GM12891 (cell line): ENCODE measurements around the gene FNDC3B.

Source experiments
- POLR2A ChIP-seq: IDR thresholded peaks from 2 replicates; pipeline ENCODE4 v1.6.1; 2011; ENCODE audit warnings: low read depth, low read length, control low read depth
- POLR2AphosphoS5 ChIP-seq: IDR thresholded peaks from 2 replicates; pipeline ENCODE4 v1.6.1; 2011; ENCODE audit warnings: low read depth, low read length, control low read depth
- SPI1 ChIP-seq: IDR thresholded peaks from 2 replicates; pipeline ENCODE4 v1.6.1; 2011; ENCODE audit warnings: low read depth, low read length, control low read depth
- TAF1 ChIP-seq: IDR thresholded peaks from 2 replicates; pipeline ENCODE4 v1.6.1; 2011; ENCODE audit warnings: low read depth, low read length, control low read depth

DNA sequence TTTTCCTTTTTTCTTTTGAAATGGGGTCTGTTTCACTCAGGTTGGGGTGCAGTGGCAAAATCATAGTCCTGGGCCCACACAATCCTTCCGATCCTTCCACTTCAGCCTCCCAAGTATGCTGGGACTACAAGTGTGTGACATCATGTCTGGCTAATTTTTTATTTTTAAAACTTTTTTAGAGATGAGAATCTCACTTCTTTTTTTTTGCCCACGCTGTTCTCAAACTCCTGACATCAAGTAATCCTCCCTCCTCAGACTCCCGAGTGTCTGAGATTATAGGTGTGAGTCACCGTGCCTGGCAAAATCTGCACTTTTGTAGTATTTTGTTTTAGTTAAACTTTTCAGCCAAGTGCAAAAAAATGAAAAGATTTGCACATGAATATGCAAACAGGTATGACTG, 171.0 kb downstream of the FNDC3B start:
- TF ChIP-seq POLR2A (no peak), POLR2AphosphoS5 (no peak), TAF1 (no peak), SPI1 (no peak)
